Osteocyte (in vitro differentiated cells): ENCODE data around the gene GNA15. TPM values are rescaled to one million over a fixed set of nuclear protein-coding genes. Genes with fewer than 3 reads are reported as not detected.
"Not testable (repeated sequence)": the region's sequence is repeated elsewhere in the genome, so short reads cannot be mapped to it uniquely, and the experiment has no call there.

Source experiments
- DNase-seq: peaks from one replicate; pipeline ENCODE4 v3.0.0; 2021; ENCODE audit warnings: mixed read lengths; ENCODE audit not compliant: unreplicated experiment; ENCODE audit errors: extremely low spot score
- H3K27ac Mint-ChIP-seq: one replicate; pipeline ENCODE4 v1.8.0; 2021; ENCODE audit warnings: mild to moderate bottlenecking, mixed read lengths; ENCODE audit not compliant: unreplicated experiment
- H3K27me3 Mint-ChIP-seq: one replicate; pipeline ENCODE4 v1.8.0; 2021; ENCODE audit warnings: mixed read lengths; ENCODE audit not compliant: unreplicated experiment
- H3K36me3 Mint-ChIP-seq: one replicate; pipeline ENCODE4 v1.8.0; 2021; ENCODE audit warnings: mixed read lengths; ENCODE audit not compliant: unreplicated experiment
- H3K4me1 Mint-ChIP-seq: one replicate; pipeline ENCODE4 v1.8.0; 2021; ENCODE audit warnings: mixed read lengths; ENCODE audit not compliant: unreplicated experiment
- H3K4me3 Mint-ChIP-seq: one replicate; pipeline ENCODE4 v1.8.0; 2021; ENCODE audit warnings: mild to moderate bottlenecking, moderate library complexity, mixed read lengths; ENCODE audit not compliant: unreplicated experiment
- H3K9me3 Mint-ChIP-seq: one replicate; pipeline ENCODE4 v1.8.0; 2021; ENCODE audit warnings: mixed read lengths; ENCODE audit not compliant: unreplicated experiment
- total RNA-seq: library from RNA; stranded (reverse); gene quantifications from 2 replicates; pipeline ENCODE4 v1.2.1, GENCODE V29; 2021
- TF ChIP-seq, protein P1 (sequence below): fragments of 200-600 bp; sonication (generic); IDR thresholded peaks from 2 replicates; pipeline ENCODE4 v1.5.0; 2021; ENCODE audit warnings: antibody characterized with exemption, mild to moderate bottlenecking, moderate library complexity

GNA15 gene
- total RNA-seq, 1 donor from 2014 or later: not detected

DNA sequence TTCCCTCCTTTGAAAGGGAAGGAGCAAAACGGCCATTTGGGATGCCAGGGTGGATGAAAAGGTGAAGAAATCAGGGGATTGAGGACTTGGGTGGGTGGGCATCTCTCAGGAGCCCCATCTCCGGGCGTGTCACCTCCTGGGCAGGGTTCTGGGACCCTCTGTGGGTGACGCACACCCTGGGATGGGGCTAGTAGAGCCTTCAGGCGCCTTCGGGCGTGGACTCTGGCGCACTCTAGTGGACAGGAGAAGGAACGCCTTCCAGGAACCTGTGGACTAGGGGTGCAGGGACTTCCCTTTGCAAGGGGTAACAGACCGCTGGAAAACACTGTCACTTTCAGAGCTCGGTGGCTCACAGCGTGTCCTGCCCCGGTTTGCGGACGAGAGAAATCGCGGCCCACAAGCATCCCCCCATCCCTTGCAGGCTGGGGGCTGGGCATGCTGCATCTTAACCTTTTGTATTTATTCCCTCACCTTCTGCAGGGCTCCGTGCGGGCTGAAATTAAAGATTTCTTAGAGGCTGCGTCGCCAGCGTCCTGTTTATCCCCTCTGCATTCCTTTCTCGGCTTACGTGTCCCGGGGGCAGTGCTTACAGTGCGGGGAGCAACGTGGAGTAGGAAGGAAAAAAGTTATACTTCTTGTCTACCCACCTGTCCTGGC, 27.5 kb downstream of the GNA15 start:
- peak; percentile 88 for DNase-seq

GRCh38 chr19:3163943-3164342, 28.1 kb downstream of the GNA15 start:
- Mint-ChIP-seq H3K27me3 (no peaks in the 10 kb centered on the region), H3K36me3 (no peaks in the 10 kb centered on the region), H3K4me1 (peaks cover 4% of the 10 kb centered on the region), H3K9me3 (peaks cover 5% of the 10 kb centered on the region), H3K4me3 (no peak overlapping the region), H3K27ac (no peak overlapping the region)
- TF ChIP-seq, protein P1, sequence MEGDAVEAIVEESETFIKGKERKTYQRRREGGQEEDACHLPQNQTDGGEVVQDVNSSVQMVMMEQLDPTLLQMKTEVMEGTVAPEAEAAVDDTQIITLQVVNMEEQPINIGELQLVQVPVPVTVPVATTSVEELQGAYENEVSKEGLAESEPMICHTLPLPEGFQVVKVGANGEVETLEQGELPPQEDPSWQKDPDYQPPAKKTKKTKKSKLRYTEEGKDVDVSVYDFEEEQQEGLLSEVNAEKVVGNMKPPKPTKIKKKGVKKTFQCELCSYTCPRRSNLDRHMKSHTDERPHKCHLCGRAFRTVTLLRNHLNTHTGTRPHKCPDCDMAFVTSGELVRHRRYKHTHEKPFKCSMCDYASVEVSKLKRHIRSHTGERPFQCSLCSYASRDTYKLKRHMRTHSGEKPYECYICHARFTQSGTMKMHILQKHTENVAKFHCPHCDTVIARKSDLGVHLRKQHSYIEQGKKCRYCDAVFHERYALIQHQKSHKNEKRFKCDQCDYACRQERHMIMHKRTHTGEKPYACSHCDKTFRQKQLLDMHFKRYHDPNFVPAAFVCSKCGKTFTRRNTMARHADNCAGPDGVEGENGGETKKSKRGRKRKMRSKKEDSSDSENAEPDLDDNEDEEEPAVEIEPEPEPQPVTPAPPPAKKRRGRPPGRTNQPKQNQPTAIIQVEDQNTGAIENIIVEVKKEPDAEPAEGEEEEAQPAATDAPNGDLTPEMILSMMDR: no peak
- DNase-seq: no peak

More for the DNA sequence above, 27.5 kb downstream of the GNA15 start:
- Mint-ChIP-seq H3K9me3 (peaks cover 5% of the 10 kb centered on the region), H3K4me1 (peaks cover 4% of the 10 kb centered on the region), H3K27me3 (no peaks in the 10 kb centered on the region), H3K4me3 (no peak overlapping the region), H3K36me3 (no peaks in the 10 kb centered on the region), H3K27ac (no peak overlapping the region)
- TF ChIP-seq, protein P1: peak; percentile 99

DNA sequence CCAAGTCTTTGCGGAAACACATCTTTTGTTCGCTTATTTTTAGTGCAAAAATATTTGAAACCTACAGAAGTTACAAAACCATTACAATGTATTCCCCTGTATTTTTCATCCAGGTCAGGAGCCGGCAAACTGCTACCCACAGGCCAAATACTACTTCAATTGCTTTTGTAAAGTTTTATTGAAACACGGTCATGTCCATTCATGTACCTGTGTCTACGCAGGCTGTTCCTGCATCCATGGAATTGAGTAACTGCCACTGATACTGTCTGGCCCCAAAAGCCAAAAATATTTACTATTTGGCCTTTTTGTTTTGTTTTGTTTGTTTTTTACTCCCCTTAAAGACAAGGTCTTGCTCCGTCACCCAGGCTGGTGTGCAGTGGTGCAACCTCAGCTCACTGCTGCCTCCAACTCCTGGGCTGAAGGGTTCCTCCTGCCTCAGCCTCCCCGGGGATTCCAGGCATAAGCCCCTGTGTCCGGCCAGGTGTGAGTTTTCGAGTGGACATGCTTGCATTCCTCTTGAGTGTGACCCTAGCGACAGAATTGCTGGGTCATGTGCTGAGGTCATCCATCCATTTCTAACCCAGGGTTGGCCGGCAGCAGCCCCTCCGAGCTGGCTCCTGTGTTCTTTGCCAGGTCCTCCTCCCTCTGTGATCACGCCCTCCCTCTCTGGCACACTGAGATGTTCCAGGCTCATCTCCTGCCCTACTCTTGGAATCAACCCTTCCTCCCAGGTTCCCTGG, 31.9 kb downstream of the GNA15 start:
- DNase-seq: no peak
- TF ChIP-seq, protein P1: no peak
- Mint-ChIP-seq H3K36me3 (no peaks in the 10 kb centered on the region), H3K4me1 (peaks cover 4% of the 10 kb centered on the region), H3K27me3 (peaks cover 3% of the 10 kb centered on the region), H3K9me3 (no peaks in the 10 kb centered on the region), H3K4me3 (no peak overlapping the region), H3K27ac (no peak overlapping the region)

GRCh38 chr19:3171894-3172672, 36.2 kb downstream of the GNA15 start:
- no peak for DNase-seq
- H3K4me3 Mint-ChIP-seq: no peak overlapping the region
- peaks cover 3% of the 10 kb centered on the region for H3K4me1 Mint-ChIP-seq
- peaks cover 3% of the 10 kb centered on the region for H3K27me3 Mint-ChIP-seq
- H3K36me3 Mint-ChIP-seq: no peaks in the 10 kb centered on the region
- no peak overlapping the region for H3K27ac Mint-ChIP-seq
- TF ChIP-seq, protein P1: no peak
- H3K9me3 Mint-ChIP-seq: no peaks in the 10 kb centered on the region

DNA sequence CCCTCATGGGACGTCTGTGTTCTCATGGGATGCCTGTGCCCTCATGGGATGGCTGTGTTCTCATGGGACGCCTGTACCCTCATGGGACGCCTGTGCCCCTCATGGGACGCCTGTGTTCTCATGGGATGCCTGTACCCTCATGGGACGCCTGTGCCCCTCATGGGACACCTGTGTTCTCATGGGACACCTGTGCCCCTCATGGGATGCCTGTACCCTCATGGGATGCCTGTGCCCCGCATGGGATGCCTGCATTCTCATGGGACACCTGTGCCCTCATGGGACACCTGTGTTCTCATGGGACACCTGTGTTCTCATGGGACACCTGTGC, 36.8 kb downstream of the GNA15 start:
- DNase-seq, H3K27ac Mint-ChIP-seq, H3K36me3 Mint-ChIP-seq, H3K27me3 Mint-ChIP-seq, H3K9me3 Mint-ChIP-seq, H3K4me3 Mint-ChIP-seq, H3K4me1 Mint-ChIP-seq: not testable (repeated sequence)
